SK-N-SH (cell line): ENCODE measurements around the gene ZNF677.
"Not testable (repeated sequence)": the region's sequence is repeated elsewhere in the genome, so short reads cannot be mapped to it uniquely, and the experiment has no call there.

Experiments used
- EP300 ChIP-seq, 2 experiments: IDR thresholded peaks; 2 replicates each; pipeline versions ENCODE4 v1.4.0 to v1.6.1; 2012; ENCODE audit warnings: borderline replicate concordance in 1 of 2, low read depth in 1 of 2, low read length in 1 of 2
- FOXJ3 ChIP-seq: sonication (generic); formaldehyde crosslinking; IDR thresholded peaks from 2 replicates; pipeline ENCODE4 v1.5.1; 2020; ENCODE audit warnings: mild to moderate bottlenecking, missing genetic modification reagents
- RAD21 ChIP-seq: IDR thresholded peaks from 2 replicates; pipeline ENCODE4 v1.6.1; 2012; ENCODE audit warnings: mild to moderate bottlenecking, low read length
- SIN3A ChIP-seq: IDR thresholded peaks from 2 replicates; pipeline ENCODE4 v1.6.1; 2012; ENCODE audit warnings: low read depth, mild to moderate bottlenecking, low read length, moderate library complexity, borderline replicate concordance
- SMC3 ChIP-seq: IDR thresholded peaks from 2 replicates; pipeline ENCODE4 v1.6.1; 2012; ENCODE audit warnings: low read depth, low read length, improper control_type of control experiment
- TAF1 ChIP-seq: IDR thresholded peaks from 2 replicates; pipeline ENCODE4 v1.6.1; 2012; ENCODE audit warnings: low read depth, mild to moderate bottlenecking, low read length, moderate library complexity, borderline replicate concordance
- YY1 ChIP-seq: IDR thresholded peaks from 2 replicates; pipeline ENCODE4 v1.4.0; 2012; ENCODE audit warnings: low read depth, mild to moderate bottlenecking
- TF ChIP-seq, protein P1 (sequence below): fragments of 200-600 bp; sonication (generic); IDR thresholded peaks from 2 replicates; pipeline ENCODE4 v1.6.1; 2017; ENCODE audit warnings: antibody characterized with exemption, mild to moderate bottlenecking, moderate library complexity
- TF ChIP-seq, protein P2 (sequence below): IDR thresholded peaks from 2 replicates; pipeline ENCODE4 v1.4.0; 2012; ENCODE audit warnings: low read depth
- TF ChIP-seq, protein P3 (sequence below): IDR thresholded peaks from 2 replicates; pipeline ENCODE4; 2012

DNA sequence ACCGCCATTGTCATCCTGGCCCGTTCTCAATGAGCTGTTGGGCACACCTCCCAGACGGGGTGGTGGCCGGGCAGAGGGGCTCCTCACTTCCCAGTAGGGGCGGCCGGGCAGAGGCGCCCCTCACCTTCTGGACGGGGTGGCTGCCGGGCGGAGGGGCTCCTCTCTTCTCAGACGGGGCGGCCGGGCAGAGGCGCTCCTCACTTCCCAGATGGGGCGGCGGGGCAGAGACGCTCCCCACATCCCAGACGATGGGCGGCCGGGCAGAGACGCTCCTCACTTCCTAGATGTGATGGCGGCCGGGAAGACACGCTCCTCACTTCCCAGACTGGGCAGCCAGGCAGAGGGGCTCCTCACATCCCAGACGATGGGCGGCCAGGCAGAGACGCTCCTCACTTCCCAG is 15.2 kb upstream of the ZNF677 start:
- not testable (repeated sequence) for TF ChIP-seq SMC3; TAF1; YY1; RAD21; EP300 (IDR thresholded peaks at IDR 0.05; ENCODE audit: borderline replicate concordance in 1 of 2, low read depth in 1 of 2, low read length in 1 of 2); FOXJ3 (CRISPR knock-in tag); SIN3A
- TF ChIP-seq, protein P1, sequence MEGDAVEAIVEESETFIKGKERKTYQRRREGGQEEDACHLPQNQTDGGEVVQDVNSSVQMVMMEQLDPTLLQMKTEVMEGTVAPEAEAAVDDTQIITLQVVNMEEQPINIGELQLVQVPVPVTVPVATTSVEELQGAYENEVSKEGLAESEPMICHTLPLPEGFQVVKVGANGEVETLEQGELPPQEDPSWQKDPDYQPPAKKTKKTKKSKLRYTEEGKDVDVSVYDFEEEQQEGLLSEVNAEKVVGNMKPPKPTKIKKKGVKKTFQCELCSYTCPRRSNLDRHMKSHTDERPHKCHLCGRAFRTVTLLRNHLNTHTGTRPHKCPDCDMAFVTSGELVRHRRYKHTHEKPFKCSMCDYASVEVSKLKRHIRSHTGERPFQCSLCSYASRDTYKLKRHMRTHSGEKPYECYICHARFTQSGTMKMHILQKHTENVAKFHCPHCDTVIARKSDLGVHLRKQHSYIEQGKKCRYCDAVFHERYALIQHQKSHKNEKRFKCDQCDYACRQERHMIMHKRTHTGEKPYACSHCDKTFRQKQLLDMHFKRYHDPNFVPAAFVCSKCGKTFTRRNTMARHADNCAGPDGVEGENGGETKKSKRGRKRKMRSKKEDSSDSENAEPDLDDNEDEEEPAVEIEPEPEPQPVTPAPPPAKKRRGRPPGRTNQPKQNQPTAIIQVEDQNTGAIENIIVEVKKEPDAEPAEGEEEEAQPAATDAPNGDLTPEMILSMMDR: not testable (repeated sequence)
- TF ChIP-seq, protein P2, sequence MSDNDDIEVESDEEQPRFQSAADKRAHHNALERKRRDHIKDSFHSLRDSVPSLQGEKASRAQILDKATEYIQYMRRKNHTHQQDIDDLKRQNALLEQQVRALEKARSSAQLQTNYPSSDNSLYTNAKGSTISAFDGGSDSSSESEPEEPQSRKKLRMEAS: not testable (repeated sequence)
- TF ChIP-seq, protein P3, sequence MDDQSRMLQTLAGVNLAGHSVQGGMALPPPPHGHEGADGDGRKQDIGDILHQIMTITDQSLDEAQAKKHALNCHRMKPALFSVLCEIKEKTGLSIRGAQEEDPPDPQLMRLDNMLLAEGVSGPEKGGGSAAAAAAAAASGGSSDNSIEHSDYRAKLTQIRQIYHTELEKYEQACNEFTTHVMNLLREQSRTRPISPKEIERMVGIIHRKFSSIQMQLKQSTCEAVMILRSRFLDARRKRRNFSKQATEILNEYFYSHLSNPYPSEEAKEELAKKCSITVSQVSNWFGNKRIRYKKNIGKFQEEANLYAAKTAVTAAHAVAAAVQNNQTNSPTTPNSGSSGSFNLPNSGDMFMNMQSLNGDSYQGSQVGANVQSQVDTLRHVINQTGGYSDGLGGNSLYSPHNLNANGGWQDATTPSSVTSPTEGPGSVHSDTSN: not testable (repeated sequence)
